ENCODE results near the gene SH3BP4.

SH3BP4 gene

DNA sequence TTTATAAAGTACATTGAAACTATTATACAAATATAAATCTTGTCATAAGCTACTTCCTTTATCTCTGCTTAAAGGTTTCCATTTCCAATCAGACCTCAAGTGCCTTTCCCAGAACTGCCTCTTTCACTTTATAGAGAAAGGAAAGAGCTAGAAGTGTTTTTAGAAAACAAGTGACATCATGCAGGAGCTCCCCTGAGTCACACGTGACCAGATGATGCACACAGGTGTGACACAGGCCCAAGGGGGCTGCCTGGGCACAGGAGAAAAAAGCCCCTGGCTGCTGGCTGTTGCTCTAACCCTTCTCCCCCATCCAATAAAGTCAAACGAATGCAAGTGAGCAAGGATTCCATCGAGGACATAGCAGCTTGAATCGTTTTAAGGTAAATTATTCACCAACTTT, 21.4 kb upstream of the SH3BP4 start:
- H4K20me1 ChIP-seq (ENCODE audit: control insufficient read depth, insufficient read depth, low read depth, low read length): no peaks in the 10 kb centered on the region
- H3K9me3 ChIP-seq (ENCODE audit: control insufficient read depth, insufficient read depth, low read length): no peaks in the 10 kb centered on the region
- no peaks in the 10 kb centered on the region for H3K27me3 ChIP-seq (ENCODE audit: control insufficient read depth, low read length)
- no peak overlapping the region for H3K27ac ChIP-seq (ENCODE audit: low read depth, low read length)
- TF ChIP-seq, protein P1, sequence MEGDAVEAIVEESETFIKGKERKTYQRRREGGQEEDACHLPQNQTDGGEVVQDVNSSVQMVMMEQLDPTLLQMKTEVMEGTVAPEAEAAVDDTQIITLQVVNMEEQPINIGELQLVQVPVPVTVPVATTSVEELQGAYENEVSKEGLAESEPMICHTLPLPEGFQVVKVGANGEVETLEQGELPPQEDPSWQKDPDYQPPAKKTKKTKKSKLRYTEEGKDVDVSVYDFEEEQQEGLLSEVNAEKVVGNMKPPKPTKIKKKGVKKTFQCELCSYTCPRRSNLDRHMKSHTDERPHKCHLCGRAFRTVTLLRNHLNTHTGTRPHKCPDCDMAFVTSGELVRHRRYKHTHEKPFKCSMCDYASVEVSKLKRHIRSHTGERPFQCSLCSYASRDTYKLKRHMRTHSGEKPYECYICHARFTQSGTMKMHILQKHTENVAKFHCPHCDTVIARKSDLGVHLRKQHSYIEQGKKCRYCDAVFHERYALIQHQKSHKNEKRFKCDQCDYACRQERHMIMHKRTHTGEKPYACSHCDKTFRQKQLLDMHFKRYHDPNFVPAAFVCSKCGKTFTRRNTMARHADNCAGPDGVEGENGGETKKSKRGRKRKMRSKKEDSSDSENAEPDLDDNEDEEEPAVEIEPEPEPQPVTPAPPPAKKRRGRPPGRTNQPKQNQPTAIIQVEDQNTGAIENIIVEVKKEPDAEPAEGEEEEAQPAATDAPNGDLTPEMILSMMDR (IDR thresholded peaks at IDR 0.05; ENCODE audit: low read depth, low read length, poor library complexity, severe bottlenecking): no peak
- TF ChIP-seq EZH2phosphoT487 (IDR thresholded peaks at IDR 0.05; ENCODE audit: borderline replicate concordance, low read length): no peak
- no peaks in the 10 kb centered on the region for H3K9me2 ChIP-seq (replicated peaks; ENCODE audit: control insufficient read depth, low read length)
- H3F3A ChIP-seq (ENCODE audit: control insufficient read depth, insufficient read depth): no peaks in the 10 kb centered on the region
- no peaks in the 10 kb centered on the region for H3K36me3 ChIP-seq (ENCODE audit: control insufficient read depth, low read length)
- no peak overlapping the region for H3K4me3 ChIP-seq (ENCODE audit: low read length)
- no peaks in the 10 kb centered on the region for H3K79me2 ChIP-seq (ENCODE audit: control insufficient read depth, low read length)
- no peak overlapping the region for H3K4me2 ChIP-seq (ENCODE audit: low read length)
- no peaks in the 10 kb centered on the region for H3K4me1 ChIP-seq (ENCODE audit: control insufficient read depth, low read length)

DNA sequence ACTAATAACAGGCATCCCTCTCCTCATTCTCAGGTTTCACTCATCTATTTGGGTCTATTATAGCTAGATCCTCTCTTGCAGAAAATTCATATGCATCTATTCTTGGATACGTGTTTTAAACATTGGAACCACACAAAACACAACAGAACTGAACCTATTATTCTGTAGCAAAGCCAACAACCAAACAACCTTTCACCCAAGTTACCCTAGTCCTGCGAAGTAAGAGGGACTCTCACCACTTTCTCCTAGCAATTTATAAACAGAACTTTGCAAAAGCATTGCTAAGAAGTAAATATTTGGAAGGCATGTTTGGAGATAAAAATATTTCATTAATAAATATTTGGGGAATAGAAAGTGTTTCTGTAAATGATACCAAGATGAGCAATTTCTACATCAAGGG, 20.4 kb upstream of the SH3BP4 start:
- Histone ChIP-seq H3F3A (ENCODE audit: control insufficient read depth, insufficient read depth) (no peaks in the 10 kb centered on the region), H4K20me1 (ENCODE audit: control insufficient read depth, insufficient read depth, low read depth, low read length) (no peaks in the 10 kb centered on the region), H3K36me3 (ENCODE audit: control insufficient read depth, low read length) (no peaks in the 10 kb centered on the region), H3K4me3 (ENCODE audit: low read length) (no peak overlapping the region), H3K79me2 (ENCODE audit: control insufficient read depth, low read length) (no peaks in the 10 kb centered on the region), H3K9me3 (ENCODE audit: control insufficient read depth, insufficient read depth, low read length) (no peaks in the 10 kb centered on the region), H3K27ac (ENCODE audit: low read depth, low read length) (no peak overlapping the region), H3K27me3 (ENCODE audit: control insufficient read depth, low read length) (no peaks in the 10 kb centered on the region), H3K4me1 (ENCODE audit: control insufficient read depth, low read length) (no peaks in the 10 kb centered on the region), H3K4me2 (ENCODE audit: low read length) (no peak overlapping the region), H3K9me2 (replicated peaks; ENCODE audit: control insufficient read depth, low read length) (no peaks in the 10 kb centered on the region)
- no peak for TF ChIP-seq EZH2phosphoT487 (IDR thresholded peaks at IDR 0.05; ENCODE audit: borderline replicate concordance, low read length)
- TF ChIP-seq, protein P1 (IDR thresholded peaks at IDR 0.05; ENCODE audit: low read depth, low read length, poor library complexity, severe bottlenecking): no peak

DNA sequence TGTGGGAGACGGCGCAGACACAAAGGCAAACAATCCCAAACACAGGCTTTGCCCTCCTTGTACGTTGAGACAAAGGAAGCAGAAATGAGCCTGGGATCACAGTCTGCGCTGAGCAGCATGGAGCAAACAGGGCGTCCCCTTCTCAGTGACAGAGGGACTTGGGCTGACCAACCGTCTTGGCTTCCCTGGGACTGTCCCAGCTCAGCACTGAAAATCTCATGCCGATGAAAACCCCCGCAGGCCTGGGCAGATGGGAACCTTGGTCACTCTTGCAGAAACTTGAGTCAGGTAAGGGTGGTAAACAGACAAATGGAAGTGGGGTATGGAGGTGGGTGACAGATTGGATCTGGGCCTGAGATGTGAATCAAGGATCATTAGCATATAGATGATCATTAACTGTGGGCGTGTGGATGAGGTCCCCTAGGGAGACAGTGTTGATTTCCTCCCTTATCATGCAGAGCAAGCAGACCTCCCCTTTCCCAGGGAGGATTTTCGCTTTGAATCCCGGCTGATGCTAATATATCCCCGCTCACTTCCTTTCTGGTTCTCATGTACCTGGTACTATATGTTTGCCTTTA, 19.1 kb upstream of the SH3BP4 start:
- H3K79me2 ChIP-seq (ENCODE audit: control insufficient read depth, low read length): no peaks in the 10 kb centered on the region
- H3K36me3 ChIP-seq (ENCODE audit: control insufficient read depth, low read length): no peaks in the 10 kb centered on the region
- H3K4me1 ChIP-seq (ENCODE audit: control insufficient read depth, low read length): no peaks in the 10 kb centered on the region
- TF ChIP-seq EZH2phosphoT487 (IDR thresholded peaks at IDR 0.05; ENCODE audit: borderline replicate concordance, low read length): no peak
- TF ChIP-seq, protein P1 (IDR thresholded peaks at IDR 0.05; ENCODE audit: low read depth, low read length, poor library complexity, severe bottlenecking): no peak
- no peak overlapping the region for H3K27ac ChIP-seq (ENCODE audit: low read depth, low read length)
- H3K27me3 ChIP-seq (ENCODE audit: control insufficient read depth, low read length): no peaks in the 10 kb centered on the region
- H3K4me2 ChIP-seq (ENCODE audit: low read length): no peak overlapping the region
- no peaks in the 10 kb centered on the region for H3K9me2 ChIP-seq (replicated peaks; ENCODE audit: control insufficient read depth, low read length)
- no peaks in the 10 kb centered on the region for H4K20me1 ChIP-seq (ENCODE audit: control insufficient read depth, insufficient read depth, low read depth, low read length)
- H3K9me3 ChIP-seq (ENCODE audit: control insufficient read depth, insufficient read depth, low read length): no peaks in the 10 kb centered on the region
- H3K4me3 ChIP-seq (ENCODE audit: low read length): no peak overlapping the region
- H3F3A ChIP-seq (ENCODE audit: control insufficient read depth, insufficient read depth): no peaks in the 10 kb centered on the region
